Measurements from ENCODE around the gene ASPHD1. TPM values are rescaled to one million over a fixed set of nuclear protein-coding genes. Genes with fewer than 3 reads are reported as not detected.
A peak's percentile ranks its signal among the peaks of the same experiment; 100 is the strongest.
"Not testable (repeated sequence)": the region's sequence is repeated elsewhere in the genome, so short reads cannot be mapped to it uniquely, and the experiment has no call there.

Gene ASPHD1
- total RNA-seq, 4 donors from 2014 or later, result 0.33 TPM; not detected in 3

- peaks cover 19 to 33% (median 31%) of the 10 kb centered on the region in 4 donors for H3K36me3 ChIP-seq
- peak within 1 kb of the TSS; percentile 85 to 94 (median 86) for H3K27ac ChIP-seq (replicated peaks in 1 of 4)
- peak within 1 kb of the TSS; percentile 67 to 99 (median 78) for H3K4me3 ChIP-seq
- TF ChIP-seq POLR2A (IDR thresholded peaks at IDR 0.05; ENCODE audit: low read depth) (peak; percentile 2), POLR2AphosphoS5 (IDR thresholded peaks at IDR 0.05) (peak; percentile 87 to 89), EP300 (IDR thresholded peaks at IDR 0.05) (no peak), CTCF (IDR thresholded peaks at IDR 0.05) (peak; percentile 52 to 84 (median 63))
- peak; percentile 97 for DNase-seq (ENCODE audit: extremely low spot score)
- WGBS, result under 1% methylated on average over 34 of the region's 57 CpGs
- H3K9me3 ChIP-seq, result no peaks in the 10 kb centered on the region
- no peaks in the 10 kb centered on the region for H3K27me3 ChIP-seq
- intact Hi-C loops (cut with DNase I), result loop anchor here (10.0 kb wide), 1 partner anchor 142 kb away; no protein-coding TSS in a partner anchor
- H3K4me1 ChIP-seq, result peaks cover 17 to 29% (median 26%) of the 10 kb centered on the region in 4 donors
Measured at GRCh38 chr16:29862884-29863668, 37.2 kb upstream of the ASPHD1 start, which contains the start of gene CDIPT. Gene CDIPT (minus strand): TSS chr16:29863226. CDS start chr16:29862857, 369 bp downstream.

- peaks cover 17 to 29% (median 26%) of the 10 kb centered on the region in 4 donors for H3K4me1 ChIP-seq
- no peaks in the 10 kb centered on the region for H3K9me3 ChIP-seq
- peak overlapping the region; percentile 85 to 94 (median 86) for H3K27ac ChIP-seq (replicated peaks in 1 of 4)
- 39% methylated on average over 15 of the region's 16 CpGs for WGBS
- H3K36me3 ChIP-seq, result peaks cover 17 to 28% (median 27%) of the 10 kb centered on the region in 4 donors
- TF ChIP-seq POLR2AphosphoS5 (IDR thresholded peaks at IDR 0.05) (no peak), POLR2A (IDR thresholded peaks at IDR 0.05; ENCODE audit: low read depth) (no peak), EP300 (IDR thresholded peaks at IDR 0.05) (no peak), CTCF (IDR thresholded peaks at IDR 0.05) (peak in 1 of 3 experiments; percentile 2)
- peak overlapping the region; percentile 67 to 99 (median 78) for H3K4me3 ChIP-seq
- no peaks in the 10 kb centered on the region for H3K27me3 ChIP-seq
- intact Hi-C loops (cut with DNase I), result loop anchor here (10.0 kb wide), 1 partner anchor 141 kb away; no protein-coding TSS in a partner anchor
- DNase-seq (ENCODE audit: extremely low spot score), result no peak
Measured at GRCh38 chr16:29863669-29863984, 36.7 kb upstream of the ASPHD1 start.

- WGBS, result 82% methylated on average over 5 of the region's 9 CpGs
- no peak for DNase-seq (ENCODE audit: extremely low spot score)
- Histone ChIP-seq H3K27me3 (no peaks in the 10 kb centered on the region), H3K4me3 (no peak overlapping the region), H3K27ac (replicated peaks in 1 of 4) (peak overlapping the region in 1 of 4 donors; percentile 86), H3K4me1 (peaks cover 17 to 29% (median 26%) of the 10 kb centered on the region in 4 donors), H3K9me3 (no peaks in the 10 kb centered on the region), H3K36me3 (peaks cover 11 to 22% (median 22%) of the 10 kb centered on the region in 4 donors)
- intact Hi-C loops (cut with DNase I), result loop anchor here (10.0 kb wide), 1 partner anchor 141 kb away; no protein-coding TSS in a partner anchor
- TF ChIP-seq POLR2A (IDR thresholded peaks at IDR 0.05; ENCODE audit: low read depth) (no peak), POLR2AphosphoS5 (IDR thresholded peaks at IDR 0.05) (no peak), EP300 (IDR thresholded peaks at IDR 0.05) (no peak), CTCF (IDR thresholded peaks at IDR 0.05) (no peak)
Measured at GRCh38 chr16:29864205-29864604, 36.1 kb upstream of the ASPHD1 start.

- no peak for DNase-seq (ENCODE audit: extremely low spot score)
- no peak for TF ChIP-seq POLR2A (IDR thresholded peaks at IDR 0.05; ENCODE audit: low read depth)
- no peak for TF ChIP-seq EP300 (IDR thresholded peaks at IDR 0.05)
- no peak for TF ChIP-seq CTCF (IDR thresholded peaks at IDR 0.05)
- no peak for TF ChIP-seq POLR2AphosphoS5 (IDR thresholded peaks at IDR 0.05)
- intact Hi-C loops (cut with DNase I), result loop anchor here (10.0 kb wide), 1 partner anchor 136 kb away; no protein-coding TSS in a partner anchor
Measured at GRCh38 chr16:29868396-29869009, 31.8 kb upstream of the ASPHD1 start.

GRCh38 chr16:29869067-29869466, 31.2 kb upstream of the ASPHD1 start:
- not testable (repeated sequence) for H3K36me3 ChIP-seq; H3K4me1 ChIP-seq; DNase-seq (ENCODE audit: extremely low spot score); H3K4me3 ChIP-seq; H3K27ac ChIP-seq (replicated peaks in 1 of 4); H3K9me3 ChIP-seq
- intact Hi-C loops (cut with DNase I), result loop anchor here (10.0 kb wide), 1 partner anchor 136 kb away; no protein-coding TSS in a partner anchor
- peaks cover 0 to 12% (median 0%) of the 10 kb centered on the region in 4 donors for H3K27me3 ChIP-seq
- 95% methylated on average over 8 of the region's 8 CpGs for WGBS

More at GRCh38 chr16:29868396-29869009, 31.8 kb upstream of the ASPHD1 start:
- Histone ChIP-seq H3K4me3 (no peak overlapping the region), H3K9me3 (no peaks in the 10 kb centered on the region), H3K4me1 (peaks cover 0 to 5% (median 5%) of the 10 kb centered on the region in 4 donors), H3K36me3 (no peaks in the 10 kb centered on the region), H3K27me3 (peaks cover 0 to 12% (median 0%) of the 10 kb centered on the region in 4 donors), H3K27ac (replicated peaks in 1 of 4) (no peak overlapping the region)
- WGBS, result 72% methylated on average over 8 of the region's 8 CpGs
